GM18526 (cell line): ENCODE data around the gene GNPTAB.

Experiments used
- POLR2A ChIP-seq: IDR thresholded peaks from 3 replicates; pipeline ENCODE4 v1.6.1; 2011; ENCODE audit not compliant: insufficient read length; ENCODE audit errors: extremely low read depth

GNPTAB gene

DNA sequence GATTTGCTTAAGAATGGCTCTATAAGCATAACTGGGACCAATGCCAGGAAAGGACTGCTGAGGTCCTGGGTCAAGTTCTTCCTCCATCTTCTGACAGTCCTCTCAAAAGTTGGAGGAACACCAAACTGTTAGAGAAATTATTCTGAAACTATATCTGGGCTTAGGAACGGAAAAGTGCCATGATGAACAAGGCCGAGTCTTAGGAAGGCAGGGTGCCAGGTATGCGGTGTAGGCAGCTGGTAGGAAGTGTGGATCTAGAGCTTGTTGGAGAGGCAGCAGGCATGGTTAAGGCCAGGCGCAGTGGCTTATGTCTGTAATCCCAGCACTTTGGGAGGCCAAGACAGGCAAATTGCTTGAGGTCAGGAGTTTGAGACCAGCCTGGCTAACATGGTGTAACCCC is 7.7 kb downstream of the GNPTAB start:
- no peak for TF ChIP-seq POLR2A

DNA sequence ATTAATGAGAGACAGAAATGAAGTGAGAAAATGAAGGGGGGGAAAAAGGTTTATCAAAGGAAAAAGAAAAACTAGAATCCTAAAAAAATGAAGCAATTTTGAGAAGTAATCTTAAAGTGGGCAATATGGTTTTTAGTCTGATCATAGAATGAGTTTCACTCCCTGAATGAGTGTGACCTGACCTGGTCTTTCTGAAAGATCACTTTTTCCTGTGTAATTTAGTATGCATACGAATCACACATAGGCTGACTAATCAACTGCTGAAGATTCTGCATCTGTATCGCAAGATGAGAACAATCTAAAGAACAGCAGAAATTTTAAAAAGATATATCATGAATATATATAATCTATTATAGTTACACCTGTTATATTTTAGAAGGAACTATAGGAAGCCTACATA is 11.3 kb downstream of the GNPTAB start:
- TF ChIP-seq POLR2A = no peak

DNA sequence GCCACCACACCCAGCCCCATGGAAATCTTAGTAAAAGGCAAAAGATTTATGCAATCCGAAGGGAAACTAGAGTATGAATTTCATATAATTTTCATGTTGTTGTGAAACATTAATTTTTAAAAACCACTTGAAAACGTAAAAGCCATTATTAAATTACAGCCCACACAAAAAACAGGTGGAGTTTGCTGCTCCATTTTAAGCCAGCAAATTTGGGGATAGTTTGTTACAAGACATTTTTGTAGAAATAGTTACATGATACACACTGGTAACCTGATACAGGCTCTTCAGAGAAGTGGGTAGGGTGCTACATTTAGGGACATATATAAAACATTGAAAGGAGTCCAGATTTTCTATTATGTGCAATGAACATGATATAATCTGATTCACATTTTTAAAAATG is 17.6 kb downstream of the GNPTAB start:
- TF ChIP-seq POLR2A = no peak

DNA sequence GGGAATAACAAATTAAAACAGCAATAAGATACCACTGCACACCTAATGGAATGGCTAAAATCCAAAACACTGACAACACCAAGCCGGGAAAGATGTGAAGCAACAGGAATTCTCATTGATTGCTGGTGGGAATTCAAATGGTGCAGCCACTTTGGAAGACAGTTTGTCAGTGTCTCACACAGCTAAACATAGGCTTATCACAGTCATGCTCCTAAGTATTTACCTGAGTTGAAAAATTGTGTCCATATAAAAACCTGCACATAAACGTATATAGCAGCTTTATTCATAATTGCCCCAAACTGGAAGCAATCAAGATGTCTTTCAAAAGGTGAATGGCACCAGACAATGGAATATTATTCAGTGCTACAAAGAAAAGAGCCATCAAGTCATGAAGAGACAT is 21.6 kb downstream of the GNPTAB start:
- no peak for TF ChIP-seq POLR2A

DNA sequence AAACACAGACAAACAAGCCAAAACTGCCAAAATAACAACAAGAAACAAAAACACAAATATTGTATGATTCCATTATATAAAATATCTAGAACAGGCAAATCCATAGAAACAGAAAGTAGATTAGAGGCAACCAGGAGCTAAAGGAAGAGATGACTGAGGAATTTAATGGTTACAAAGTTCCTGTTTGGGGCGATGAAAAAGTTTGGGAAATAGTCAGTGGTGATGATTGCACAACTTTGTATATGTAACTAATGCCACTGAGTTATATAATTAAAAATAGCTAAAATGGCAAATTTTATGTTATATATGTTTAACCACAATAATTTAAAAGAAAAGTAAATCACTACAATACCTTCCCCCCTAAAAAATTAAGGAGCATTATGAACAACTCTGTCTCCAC is 24.5 kb downstream of the GNPTAB start:
- no peak for TF ChIP-seq POLR2A

DNA sequence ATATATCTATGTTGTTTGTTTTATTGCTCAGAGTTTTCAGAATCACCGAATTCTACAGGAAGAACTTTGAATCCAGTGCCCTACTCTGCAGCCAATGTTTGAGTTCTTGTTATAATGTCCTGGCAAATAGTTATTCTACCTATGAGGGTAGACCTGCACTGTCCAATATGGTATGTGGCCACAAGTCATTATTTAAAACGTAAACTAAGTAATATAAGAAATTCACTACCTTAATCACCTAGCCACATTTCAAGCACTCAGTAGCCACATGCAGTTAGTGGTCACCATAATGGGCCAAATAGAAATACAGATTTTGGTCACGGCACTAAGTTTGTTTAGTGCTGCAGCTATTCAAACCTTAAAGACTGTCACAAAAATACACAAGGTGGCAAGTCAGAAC is 26.4 kb downstream of the GNPTAB start:
- no peak for TF ChIP-seq POLR2A

DNA sequence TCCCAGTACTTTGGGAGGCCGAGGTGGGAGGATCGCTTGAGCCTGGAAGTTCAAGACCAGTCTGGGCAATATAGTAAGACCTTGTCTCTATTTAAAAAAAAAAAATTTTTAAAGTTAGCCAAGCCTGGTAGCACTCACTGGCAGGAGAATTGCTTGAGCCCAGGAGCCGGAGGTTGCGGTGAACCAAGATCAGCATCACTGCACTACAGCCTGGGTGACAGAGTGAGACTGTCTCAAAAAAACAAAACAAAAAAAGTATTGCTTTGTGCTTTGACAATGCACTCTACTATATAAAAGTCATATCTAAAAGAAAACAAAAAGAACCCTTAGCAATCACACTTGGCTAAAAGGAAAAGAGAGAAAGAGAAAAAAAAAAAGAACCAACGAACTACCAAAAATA is 26.8 kb downstream of the GNPTAB start:
- no peak for TF ChIP-seq POLR2A

DNA sequence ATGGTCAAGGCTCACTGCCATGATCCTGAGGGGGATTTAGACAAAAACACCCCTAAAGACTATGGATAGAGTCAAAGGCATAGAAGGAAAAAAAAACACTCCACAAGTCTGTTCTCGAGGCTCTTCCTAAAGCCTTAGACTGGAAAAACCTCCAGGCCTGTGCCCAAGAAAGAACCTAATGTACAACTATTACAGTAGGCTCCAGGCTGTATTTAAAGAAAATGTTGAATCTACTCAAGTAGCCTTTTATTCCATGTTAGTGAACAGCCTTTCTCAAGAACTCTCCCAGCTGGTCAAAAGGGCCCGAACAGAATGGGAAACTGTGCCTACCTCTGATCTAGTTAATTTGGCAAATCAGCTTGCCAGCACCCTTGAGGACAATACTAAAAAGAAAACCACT is 28.3 kb downstream of the GNPTAB start:
- TF ChIP-seq POLR2A = no peak

DNA sequence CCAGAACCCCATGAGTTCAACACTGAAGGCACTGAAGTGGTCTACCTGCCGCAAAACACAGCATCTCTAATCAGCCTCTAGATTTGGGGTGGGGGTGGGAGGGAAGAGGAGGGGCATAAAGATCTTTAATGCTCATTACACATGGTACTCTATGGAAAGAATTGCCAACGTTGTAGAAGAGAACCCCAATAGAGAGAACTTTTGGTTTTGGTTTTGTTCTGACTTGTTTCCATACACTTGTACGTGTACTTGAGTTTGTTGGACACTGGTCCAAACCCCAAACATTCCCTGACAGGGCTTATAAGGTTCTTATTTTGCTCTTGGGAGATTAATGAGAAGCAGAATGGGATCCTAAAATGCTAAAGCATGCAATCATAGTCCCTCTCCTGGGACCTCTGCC is 31.0 kb downstream of the GNPTAB start:
- TF ChIP-seq POLR2A = no peak

DNA sequence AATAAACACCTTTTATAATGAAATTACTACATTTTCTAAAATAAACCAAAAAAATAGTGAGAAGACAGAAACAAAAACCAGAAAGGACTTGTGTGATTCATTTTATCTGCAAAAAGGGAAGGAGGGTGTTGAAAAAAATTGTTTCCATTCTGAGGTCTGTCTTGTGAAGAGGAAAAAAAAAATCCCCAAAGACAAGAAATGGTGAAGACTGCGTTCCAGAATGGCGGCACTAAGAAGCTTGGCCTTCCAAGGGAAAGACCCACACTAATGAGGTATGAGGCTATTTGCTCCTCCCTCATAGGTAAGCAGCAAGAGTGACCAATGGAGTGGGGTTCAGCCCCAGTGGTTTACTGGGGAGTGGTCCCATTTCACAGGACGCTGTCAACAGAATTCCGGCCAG is 35.0 kb downstream of the GNPTAB start:
- no peak for TF ChIP-seq POLR2A

DNA sequence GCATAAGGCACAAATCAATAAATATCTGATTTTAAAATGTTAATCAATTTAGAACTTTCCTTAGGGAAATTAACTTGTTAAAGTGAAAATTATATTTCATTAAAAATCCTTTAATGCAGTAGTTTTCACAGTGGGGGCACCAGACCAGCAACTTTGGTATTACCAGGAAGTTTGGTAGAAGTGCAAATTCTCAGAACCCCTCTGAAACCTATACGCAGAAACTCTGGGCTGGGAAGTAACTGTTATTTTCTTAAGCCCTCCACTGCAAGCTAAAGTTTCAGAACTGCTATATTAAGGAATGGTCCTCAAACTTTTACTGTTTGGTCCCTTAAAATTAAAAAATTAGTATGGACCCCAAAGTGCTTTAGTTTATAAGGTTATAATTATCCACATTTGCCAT is 35.7 kb downstream of the GNPTAB start:
- TF ChIP-seq POLR2A = no peak

DNA sequence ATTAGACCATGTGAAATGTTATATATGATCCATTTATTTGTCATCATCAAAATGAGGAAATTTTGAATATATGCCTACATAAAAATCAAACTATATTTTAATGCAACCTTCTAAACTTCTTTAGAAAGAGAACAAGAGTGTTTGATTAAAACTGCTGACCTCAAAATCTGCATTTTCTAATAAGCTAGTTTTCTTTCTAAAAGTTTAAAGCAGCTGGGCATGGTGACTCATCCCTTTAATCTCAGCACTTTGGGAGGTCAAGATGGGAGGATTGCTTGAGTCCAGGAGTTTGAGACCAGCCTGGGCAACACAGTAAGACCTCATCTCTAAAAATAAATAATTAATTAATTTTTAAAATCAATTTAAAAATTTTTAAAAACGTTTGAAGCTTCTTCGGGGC is 36.2 kb downstream of the GNPTAB start:
- TF ChIP-seq POLR2A = no peak

DNA sequence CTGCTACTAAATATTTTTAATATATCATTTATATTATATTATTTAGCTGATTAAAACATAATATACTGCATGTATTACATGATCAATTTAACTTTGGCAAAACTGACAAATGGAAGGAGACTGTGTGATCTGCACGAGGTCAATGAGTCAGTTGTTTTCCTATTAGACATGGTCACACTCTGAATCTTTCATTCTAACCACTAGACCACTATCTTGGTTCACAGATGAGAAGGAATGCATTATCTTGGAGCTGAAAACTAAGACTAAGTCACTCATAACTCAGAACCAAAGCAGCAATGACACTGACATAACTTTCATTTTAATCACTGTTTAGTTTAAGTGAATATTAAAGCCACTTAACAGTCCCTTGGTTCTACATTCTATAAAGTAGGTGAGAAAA is 37.4 kb downstream of the GNPTAB start:
- no peak for TF ChIP-seq POLR2A

DNA sequence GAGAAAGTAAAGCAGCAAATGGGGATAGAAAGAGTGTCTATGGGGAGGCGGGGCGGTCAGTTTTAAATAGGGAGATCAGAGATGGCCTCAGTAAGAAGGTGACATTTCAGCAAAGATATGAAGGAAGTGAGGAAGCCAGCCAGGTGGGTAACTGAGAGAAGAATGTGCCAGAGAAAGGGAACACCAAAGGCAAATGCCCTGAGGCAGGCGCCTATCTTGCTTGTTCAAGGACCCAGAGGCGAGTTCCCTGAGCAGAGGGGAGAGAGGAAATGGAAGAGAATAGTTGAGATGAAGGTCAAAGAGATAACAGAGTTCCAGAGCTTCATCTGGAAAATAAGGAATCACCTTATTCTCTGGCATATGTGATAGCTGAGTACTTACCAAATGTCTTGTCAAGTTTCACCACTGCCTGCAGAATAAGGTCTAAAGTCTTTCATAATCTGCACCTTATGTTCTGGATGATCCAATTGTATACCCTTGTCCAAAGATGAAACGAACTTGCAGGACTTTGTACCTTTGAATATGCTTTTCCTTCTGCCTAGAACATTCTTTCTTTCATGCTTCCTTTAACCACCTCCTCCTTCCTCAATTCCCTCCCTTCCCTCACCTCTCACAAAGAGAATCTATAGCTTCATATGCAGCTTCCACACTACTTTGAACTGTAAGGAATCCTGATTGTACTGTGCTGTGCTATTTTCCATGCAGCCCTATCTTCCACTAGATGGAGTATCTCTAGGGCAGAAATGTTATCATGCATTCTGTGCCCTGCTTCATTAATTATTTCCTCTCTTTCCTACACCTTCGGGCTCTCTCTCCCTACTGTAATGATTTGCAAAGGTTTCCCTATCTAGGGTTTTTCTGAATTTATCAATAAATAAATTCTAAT is 38.5 kb downstream of the GNPTAB start:
- no peak for TF ChIP-seq POLR2A

DNA sequence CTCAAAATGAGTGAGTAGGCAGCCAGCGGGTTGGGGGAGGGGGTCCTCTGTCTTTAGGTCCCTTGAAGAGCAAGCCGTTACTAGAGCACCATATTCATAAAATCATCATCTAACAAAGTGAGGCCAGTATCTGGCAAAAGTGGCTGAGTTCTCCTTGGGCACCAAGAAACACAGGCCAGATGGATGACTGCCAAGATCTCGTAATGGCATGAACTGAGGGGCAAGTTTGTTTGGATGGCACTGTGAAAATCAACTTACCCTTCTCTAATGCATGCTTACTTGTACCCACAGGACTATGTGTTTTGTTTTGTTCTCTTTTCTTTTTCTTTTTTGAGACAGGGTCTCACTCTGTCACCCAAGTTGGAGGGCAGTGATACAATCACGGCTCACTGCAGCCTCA is 41.6 kb downstream of the GNPTAB start:
- no peak for TF ChIP-seq POLR2A

DNA sequence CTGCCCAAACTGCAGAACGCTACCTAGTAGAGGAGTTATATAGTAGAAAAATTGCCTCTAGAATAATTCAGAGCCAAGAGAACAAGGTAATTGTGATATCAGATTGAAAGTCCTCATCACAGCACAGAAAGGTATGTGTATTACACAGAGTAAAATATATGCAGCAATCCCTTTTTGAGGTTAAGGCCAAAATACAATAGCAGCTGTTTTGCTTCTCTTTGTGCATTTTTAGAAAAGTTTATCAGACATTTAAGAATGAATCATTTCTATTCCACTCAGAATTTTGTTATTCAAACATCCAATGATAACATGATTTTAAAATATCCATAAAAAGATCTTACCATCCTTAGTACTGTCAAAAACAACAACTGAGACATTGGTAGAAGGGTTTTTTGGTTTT is 45.1 kb downstream of the GNPTAB start:
- TF ChIP-seq POLR2A = no peak

DNA sequence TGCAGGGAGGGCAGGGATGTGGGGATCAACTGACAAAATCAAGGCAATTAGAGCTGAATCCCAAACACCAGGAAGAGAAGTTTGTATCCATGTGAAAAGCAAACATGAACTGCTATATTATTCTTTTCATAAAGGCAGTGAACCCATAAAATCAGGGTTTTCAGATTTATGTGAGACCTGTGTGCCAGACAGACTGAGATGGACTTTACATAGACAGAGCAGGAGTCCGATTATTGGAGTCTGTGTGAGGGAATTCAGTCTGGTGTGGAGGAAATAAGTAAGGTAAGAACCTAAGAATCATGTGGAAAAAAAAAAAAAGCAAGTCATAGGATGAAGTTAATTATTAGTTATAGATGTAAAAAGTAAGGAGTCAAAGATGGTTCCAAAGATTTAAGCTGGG is 46.4 kb downstream of the GNPTAB start:
- no peak for TF ChIP-seq POLR2A
